Spleen (tissue), 11 donors: ENCODE measurements around the gene PPP2R5B. TPM values are rescaled to one million over a fixed set of nuclear protein-coding genes. Genes with fewer than 3 reads are reported as not detected.
"Not testable (repeated sequence)": the region's sequence is repeated elsewhere in the genome, so short reads cannot be mapped to it uniquely, and the experiment has no call there.

Experiments
- DNase-seq: peaks from one replicate; pipeline ENCODE4 v3.0.0-alpha.2; 2020
- H3K27ac ChIP-seq, 8 donors: fragments of 200-600 bp; sonication (generic) in 7 of 8; 1 replicate in 4 of 8; 2 replicates in 4 of 8; pipeline versions ENCODE4 v1.5.0 to v1.8.0; 2016 to 2021; ENCODE audit warnings: inconsistent platforms in 4 of 8, mild to moderate bottlenecking in 4 of 8, moderate library complexity in 1 of 8
- H3K27me3 ChIP-seq, 7 donors: fragments of 200-600 bp; sonication (generic) in 6 of 7; replicated peaks in 1 of 7; 1 replicate in 4 of 7; 2 replicates in 3 of 7; pipeline versions ENCODE4 v1.5.0 to v1.8.0; 2016 to 2021; ENCODE audit warnings: inconsistent platforms in 3 of 7, mild to moderate bottlenecking in 1 of 7
- H3K36me3 ChIP-seq, 6 donors: fragments of 200-600 bp; sonication (generic) in 5 of 6; 1 replicate in 4 of 6; 2 replicates in 2 of 6; pipeline versions ENCODE4 v1.5.0 to v1.8.0; 2016 to 2021; ENCODE audit warnings: inconsistent platforms in 2 of 6
- H3K4me1 ChIP-seq, 6 donors: fragments of 200-600 bp; sonication (generic) in 5 of 6; 1 replicate in 3 of 6; 2 replicates in 3 of 6; pipeline versions ENCODE4 v1.5.0 to v1.8.0; 2016 to 2021; ENCODE audit warnings: inconsistent platforms in 3 of 6
- H3K4me3 ChIP-seq, 8 donors: fragments of 200-600 bp; sonication (generic) in 7 of 8; 1 replicate in 4 of 8; 2 replicates in 4 of 8; pipeline versions ENCODE4 v1.5.0 to v1.8.0; 2016 to 2021; ENCODE audit warnings: inconsistent platforms in 4 of 8, mild to moderate bottlenecking in 4 of 8, moderate library complexity in 2 of 8
- H3K9me3 ChIP-seq, 8 donors: fragments of 200-600 bp; sonication (generic) in 7 of 8; 1 replicate in 4 of 8; 2 replicates in 4 of 8; pipeline versions ENCODE4 v1.5.0 to v1.8.0; 2016 to 2021; ENCODE audit warnings: inconsistent platforms in 4 of 8
- POLR2A ChIP-seq, 3 donors: fragments of 450-650 bp; IDR thresholded peaks; one replicate each; pipeline ENCODE4 v1.5.1; 2017; ENCODE audit warnings: antibody characterized with exemption in 3 of 3, mild to moderate bottlenecking in 1 of 3
- POLR2AphosphoS5 ChIP-seq, 3 donors: sonication (generic); formaldehyde crosslinking; IDR thresholded peaks; one replicate each; pipeline ENCODE4 v1.5.1; 2017; ENCODE audit warnings: antibody characterized with exemption in 3 of 3
- WGBS, 5 donors: extraction: QIAGEN DNeasy Blood & Tissue Kit in 3 of 5; methylation state at CpG; one replicate each; pipeline versions ENCODE4 v1.1.5 to v1.1.7; 2013 to 2018; 5-methylcytosine and 5-hydroxymethylcytosine counted together
- intact Hi-C: fragments of 100-400 bp; cut with DNase I; formaldehyde crosslinking; loops from one replicate; pipeline ENCODE4 v1.15.0; 2023; ENCODE audit warnings: low total_unique reads
- microRNA-seq, 3 donors: library from miRNA; unstranded; fragments of <30 nt; microRNA quantifications; one replicate each; pipeline versions ENCODE4 to v1.1.0, GENCODE V29; 2019 to 2020
- polyA plus RNA-seq, 3 donors: library from polyadenylated mRNA; stranded (reverse); fragments of 200-250 nt; gene quantifications; one replicate each; pipeline ENCODE4 v1.2.1, GENCODE V29; 2013
- small RNA-seq, 4 donors: library from RNA; depleted of rRNA; stranded (forward); fragments of <200 nt; gene quantifications; one replicate each; pipeline ENCODE3, GENCODE V24; 2016
- total RNA-seq, 7 donors: library from RNA; depleted of rRNA in 3 of 7; stranded (reverse); fragments of >200 nt in 3 of 7; fragmentation: NEBNext Ultra II Directional in 4 of 7; extraction: Animal tissue kit (Norgen Biotek cat#: 25700) in 4 of 7; gene quantifications; one replicate each; pipeline versions ENCODE4 v1.1.0 to v1.2.1, GENCODE V29; 2016 to 2021
- TF ChIP-seq, protein P1 (sequence below), 11 experiments: fragments of 200-600 bp in 7 of 11; fragments of 450-650 bp in 4 of 11; sonication (generic) in 4 of 11; IDR thresholded peaks in 8 of 11; conservative IDR thresholded peaks in 3 of 11; 1 replicate in 7 of 11; 2 replicates in 4 of 11; pipeline versions ENCODE4 v1.4.0 to v1.8.0; 2016 to 2021; ENCODE audit warnings: antibody characterized with exemption in 11 of 11, inconsistent platforms in 4 of 11, mild to moderate bottlenecking in 1 of 11
- donor health status: healthy with polysubstance abuse.
- donor health status: DM: no; HTN: no; CAD: no; lungs with moderate emphysema.
- donor health status: DM: no; HTN: no; CAD: no.
- donor health status: Bipolar disorder and iron deficiency.
- donor health status: healthy.
- donor health status: DM: no; HTN: no; CAD: no.
- donor health status: DM: yes; HTN: yes; CAD: no.

The PPP2R5B gene
- total and polyA plus RNA-seq, 10 donors: 10.8 to 45.1 (median 27.9) TPM

DNA sequence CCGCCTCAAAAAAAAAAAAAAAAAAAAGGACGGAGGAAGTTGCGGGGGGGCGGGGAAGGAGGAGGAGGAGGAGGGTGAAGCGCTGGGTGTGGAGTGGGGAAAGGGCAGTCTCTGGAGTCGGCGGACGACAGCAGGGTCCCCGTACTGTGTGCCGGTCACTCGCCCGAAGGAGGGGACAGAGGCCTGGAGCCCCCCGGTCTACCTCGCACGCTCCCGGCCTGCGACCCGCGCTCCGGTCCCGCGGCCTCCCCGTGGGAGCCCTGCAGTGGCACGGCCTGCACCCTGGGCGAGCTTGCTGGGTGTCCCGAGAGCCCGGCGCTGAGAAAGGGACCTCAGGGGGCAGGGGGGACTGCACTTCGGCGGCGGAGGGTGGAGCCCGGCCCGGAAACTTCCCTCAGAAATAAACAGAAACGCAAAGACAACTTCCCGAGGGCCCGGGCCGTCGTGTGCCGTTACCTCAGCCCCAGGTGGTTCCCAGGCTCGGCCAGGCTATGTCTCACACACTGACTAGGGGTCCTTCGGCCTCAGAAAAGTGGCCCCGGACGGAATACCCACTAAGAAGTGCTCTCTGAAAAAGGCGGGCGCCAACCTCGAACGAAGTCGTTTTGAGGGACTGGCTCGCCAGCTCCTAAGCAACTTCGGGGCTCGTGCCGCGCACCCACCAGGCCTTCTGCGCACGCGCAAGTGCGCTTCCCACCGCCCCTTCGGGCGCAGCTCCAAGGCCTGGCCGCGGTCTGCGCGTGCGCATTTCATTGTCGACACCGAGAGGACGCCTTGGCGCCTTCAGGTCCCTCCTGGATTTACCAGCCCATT lies 47.1 kb downstream of the PPP2R5B start, which contains the start of gene MAJIN:
Gene MAJIN (minus strand): TSS at position 688 of the 813 bp plus-strand sequence. CDS start 12,703 bp downstream, outside the sequence.
- 15 to 35% (median 19%) methylated on average over 47 to 69 of the region's 69 CpGs for WGBS, 5 donors
- H3K36me3 ChIP-seq: no peaks in the 10 kb centered on the region

DNA sequence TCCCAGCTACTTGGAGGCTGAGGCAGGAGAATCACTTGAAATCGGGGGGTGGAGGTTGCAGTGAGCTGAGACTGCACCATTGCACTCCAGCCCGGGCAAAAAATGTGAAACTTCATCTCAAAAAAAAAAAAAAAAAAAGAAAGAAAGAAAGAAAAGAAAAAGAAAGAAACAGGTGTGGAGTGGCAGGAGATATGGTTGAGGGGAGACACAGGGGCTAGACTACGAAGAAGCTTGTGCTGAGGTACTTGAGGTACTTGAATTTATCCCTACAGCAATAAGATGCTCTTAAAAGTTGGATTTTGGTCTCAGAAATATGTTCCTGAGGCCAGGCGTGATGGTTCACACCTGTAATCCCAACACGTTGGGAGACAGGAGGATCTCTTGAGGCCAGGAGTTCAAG lies 49.6 kb downstream of the PPP2R5B start:
- peaks cover 4 to 37% (median 17%) of the 10 kb centered on the region in 6 donors for H3K4me1 ChIP-seq
- H3K27ac ChIP-seq: peak overlapping the region in 5 of 8 donors; percentile 2 to 72 (median 60)
- DNase-seq: no peak
- WGBS, 5 donors: 64 to 78% (median 73%) methylated on average over 5 of the region's 5 CpGs
- H3K27me3 ChIP-seq: peaks cover 0 to 20% (median 0%) of the 10 kb centered on the region in 7 donors
- no peak overlapping the region for H3K4me3 ChIP-seq
- no peak for TF ChIP-seq POLR2A (IDR thresholded peaks at IDR 0.05)
- no peak for TF ChIP-seq POLR2AphosphoS5 (IDR thresholded peaks at IDR 0.05)
- TF ChIP-seq, protein P1, sequence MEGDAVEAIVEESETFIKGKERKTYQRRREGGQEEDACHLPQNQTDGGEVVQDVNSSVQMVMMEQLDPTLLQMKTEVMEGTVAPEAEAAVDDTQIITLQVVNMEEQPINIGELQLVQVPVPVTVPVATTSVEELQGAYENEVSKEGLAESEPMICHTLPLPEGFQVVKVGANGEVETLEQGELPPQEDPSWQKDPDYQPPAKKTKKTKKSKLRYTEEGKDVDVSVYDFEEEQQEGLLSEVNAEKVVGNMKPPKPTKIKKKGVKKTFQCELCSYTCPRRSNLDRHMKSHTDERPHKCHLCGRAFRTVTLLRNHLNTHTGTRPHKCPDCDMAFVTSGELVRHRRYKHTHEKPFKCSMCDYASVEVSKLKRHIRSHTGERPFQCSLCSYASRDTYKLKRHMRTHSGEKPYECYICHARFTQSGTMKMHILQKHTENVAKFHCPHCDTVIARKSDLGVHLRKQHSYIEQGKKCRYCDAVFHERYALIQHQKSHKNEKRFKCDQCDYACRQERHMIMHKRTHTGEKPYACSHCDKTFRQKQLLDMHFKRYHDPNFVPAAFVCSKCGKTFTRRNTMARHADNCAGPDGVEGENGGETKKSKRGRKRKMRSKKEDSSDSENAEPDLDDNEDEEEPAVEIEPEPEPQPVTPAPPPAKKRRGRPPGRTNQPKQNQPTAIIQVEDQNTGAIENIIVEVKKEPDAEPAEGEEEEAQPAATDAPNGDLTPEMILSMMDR (IDR thresholded peaks at IDR 0.05 in 8 of 11, conservative IDR thresholded peaks at IDR 0.05 in 3 of 11): no peak
- no peaks in the 10 kb centered on the region for H3K36me3 ChIP-seq
- H3K9me3 ChIP-seq: no peaks in the 10 kb centered on the region
- intact Hi-C loops: no loop called here

More for the DNA sequence above, 47.1 kb downstream of the PPP2R5B start, which contains the start of gene MAJIN:
- intact Hi-C loops: no loop called here
- peak within 1 kb of the TSS in 7 of 8 donors; percentile 49 to 82 (median 58) for H3K27ac ChIP-seq
- DNase-seq: peak; percentile 94
- TF ChIP-seq POLR2AphosphoS5 (IDR thresholded peaks at IDR 0.05) (peak; percentile 88 to 90 (median 89)), POLR2A (IDR thresholded peaks at IDR 0.05) (no peak)
- no peaks in the 10 kb centered on the region for H3K9me3 ChIP-seq
- peaks cover 4 to 37% (median 17%) of the 10 kb centered on the region in 6 donors for H3K4me1 ChIP-seq
- H3K4me3 ChIP-seq: peak within 1 kb of the TSS in 7 of 8 donors; percentile 20 to 68 (median 32)
- H3K27me3 ChIP-seq: peaks cover 0 to 20% (median 0%) of the 10 kb centered on the region in 7 donors

DNA sequence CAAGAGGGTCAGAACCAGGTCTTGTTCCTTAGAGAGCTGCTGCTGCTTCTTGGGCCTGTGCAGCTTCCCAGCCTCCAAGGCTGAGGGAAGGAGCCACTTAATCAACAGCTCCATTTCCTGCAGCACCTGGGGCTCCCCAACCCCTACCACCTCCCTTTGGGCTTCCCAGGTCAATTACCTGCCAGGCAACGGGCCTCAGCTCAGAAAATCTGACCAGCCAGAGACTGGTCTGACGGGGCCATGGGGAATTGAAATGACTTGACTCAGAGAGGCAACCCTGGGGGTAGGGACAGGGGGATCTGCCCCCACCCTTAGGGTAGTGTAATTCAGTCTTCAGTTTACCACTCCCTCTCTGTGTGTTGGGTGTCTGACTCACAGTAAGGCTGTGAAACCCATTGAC lies 52.2 kb downstream of the PPP2R5B start:
- Histone ChIP-seq H3K27me3 (peaks cover 0 to 11% (median 0%) of the 10 kb centered on the region in 7 donors), H3K36me3 (no peaks in the 10 kb centered on the region), H3K4me1 (peaks cover 4 to 32% (median 13%) of the 10 kb centered on the region in 6 donors), H3K9me3 (no peaks in the 10 kb centered on the region), H3K27ac (no peak overlapping the region), H3K4me3 (no peak overlapping the region)
- DNase-seq: no peak
- TF ChIP-seq POLR2AphosphoS5 (IDR thresholded peaks at IDR 0.05) (no peak), POLR2A (IDR thresholded peaks at IDR 0.05) (no peak)
- TF ChIP-seq, protein P1 (IDR thresholded peaks at IDR 0.05 in 8 of 11, conservative IDR thresholded peaks at IDR 0.05 in 3 of 11): no peak
- intact Hi-C loops: no loop called here
- 65 to 86% (median 77%) methylated on average over 2 of the region's 2 CpGs for WGBS, 5 donors

- WGBS, 5 donors: 79 to 95% (median 89%) methylated on average over 5 of the region's 5 CpGs
- H3K9me3 ChIP-seq, H3K36me3 ChIP-seq, H3K4me3 ChIP-seq, DNase-seq, H3K27ac ChIP-seq, H3K27me3 ChIP-seq, intact Hi-C loops: not testable (repeated sequence)
- H3K4me1 ChIP-seq: peaks cover 3 to 26% (median 13%) of the 10 kb centered on the region in 6 donors
Measured at GRCh38 chr11:64983339-64983738, 58.9 kb downstream of the PPP2R5B start.

Small RNA genes within 50 kb of the gene (microRNA-seq; reads per million reads assigned to microRNA genes)
- gene MIR6749: 0 to 0.35 (median 0) reads per million in 3 donors
- 0 to 1.1 (median 0.57) reads per million in 3 donors for gene MIR6750

Small RNA genes within 50 kb of the gene (small RNA-seq; reads per million reads assigned to genes)
- gene MIR6749 (0 to 0.08 (median 0.03) reads per million in 4 donors), gene MIR6750 (0 to 0.17 (median 0.08) reads per million in 4 donors)

Other genes starting within 250 kb of the PPP2R5B start
- 10 to 100 TPM in 1 of 7 donors, 1 to 10 TPM in 6; 2.2 to 12.9 (median 3.3) TPM for gene NRXN2, start 201.5 kb upstream of the PPP2R5B start, total RNA-seq
- gene NRXN2, start 201.5 kb upstream of the PPP2R5B start, polyA plus RNA-seq: 1 to 10 TPM in 1 of 3 donors, under 1 TPM in 2; 0.59 to 1.4 (median 0.61) TPM
- gene RASGRP2, start 180.5 kb upstream of the PPP2R5B start, total RNA-seq: 100 to 1,000 TPM; 148 to 242 (median 206) TPM
- 100 to 1,000 TPM; 216 to 283 (median 252) TPM for gene RASGRP2, start 180.5 kb upstream of the PPP2R5B start, polyA plus RNA-seq
- 1 to 10 TPM; 2.7 to 7.2 (median 5.1) TPM for gene PYGM, start 164.7 kb upstream of the PPP2R5B start, total RNA-seq
- gene PYGM, start 164.7 kb upstream of the PPP2R5B start, polyA plus RNA-seq: 1 to 10 TPM; 1.7 to 2.4 (median 2.1) TPM
- gene SF1, start 146.1 kb upstream of the PPP2R5B start, total RNA-seq: 100 to 1,000 TPM; 359 to 585 (median 458) TPM
- 100 to 1,000 TPM in 2 of 3 donors, 10 to 100 TPM in 1; 54.2 to 140 (median 121) TPM for gene SF1, start 146.1 kb upstream of the PPP2R5B start, polyA plus RNA-seq
- 100 to 1,000 TPM in 1 of 7 donors, 10 to 100 TPM in 6; 41.5 to 106 (median 57.4) TPM for gene MAP4K2, start 121.5 kb upstream of the PPP2R5B start, total RNA-seq
- gene MAP4K2, start 121.5 kb upstream of the PPP2R5B start, polyA plus RNA-seq: 10 to 100 TPM; 40.8 to 70.8 (median 63.8) TPM
- 10 to 100 TPM; 20.1 to 33.6 (median 28.2) TPM for gene MEN1, start 114.1 kb upstream of the PPP2R5B start, total RNA-seq
- 10 to 100 TPM; 17.8 to 27.6 (median 20.5) TPM for gene MEN1, start 114.1 kb upstream of the PPP2R5B start, polyA plus RNA-seq
- 1 to 10 TPM; 1.9 to 4.6 (median 2.6) TPM for gene CDC42BPG, start 80.0 kb upstream of the PPP2R5B start, total RNA-seq
- gene CDC42BPG, start 80.0 kb upstream of the PPP2R5B start, polyA plus RNA-seq: 1 to 10 TPM in 2 of 3 donors, under 1 TPM in 1; 0.74 to 2.0 (median 1.0) TPM
- 100 to 1,000 TPM; 117 to 337 (median 201) TPM for gene EHD1, start 46.1 kb upstream of the PPP2R5B start, total RNA-seq
- gene EHD1, start 46.1 kb upstream of the PPP2R5B start, polyA plus RNA-seq: 10 to 100 TPM; 51.9 to 93.9 (median 53.7) TPM
- 10 to 100 TPM; 32.7 to 57.3 (median 40.3) TPM for gene ATG2A, start 7.5 kb upstream of the PPP2R5B start, total RNA-seq
- gene ATG2A, start 7.5 kb upstream of the PPP2R5B start, polyA plus RNA-seq: 10 to 100 TPM; 14.3 to 30.3 (median 28.8) TPM
- not detected for gene GPHA2, start 11.2 kb downstream of the PPP2R5B start, total RNA-seq
- 1 to 10 TPM in 2 of 3 donors, under 1 TPM in 1; 0.89 to 4.4 (median 1.2) TPM for gene GPHA2, start 11.2 kb downstream of the PPP2R5B start, polyA plus RNA-seq
- under 1 TPM in 4 of 7 donors, not detected in 3; 0.40 to 0.98 (median 0.86) TPM for gene MAJIN, start 47.4 kb downstream of the PPP2R5B start, total RNA-seq
- 1 to 10 TPM in 2 of 3 donors, under 1 TPM in 1; 0.59 to 2.6 (median 1.5) TPM for gene MAJIN, start 47.4 kb downstream of the PPP2R5B start, polyA plus RNA-seq
- 10 to 100 TPM in 6 of 7 donors, 1 to 10 TPM in 1; 8.5 to 23.1 (median 18.6) TPM for gene BATF2, start 72.3 kb downstream of the PPP2R5B start, total RNA-seq
- 10 to 100 TPM in 1 of 3 donors, 1 to 10 TPM in 2; 4.3 to 17.1 (median 5.2) TPM for gene BATF2, start 72.3 kb downstream of the PPP2R5B start, polyA plus RNA-seq
- 10 to 100 TPM; 44.5 to 76.5 (median 54.8) TPM for gene ARL2, start 89.5 kb downstream of the PPP2R5B start, total RNA-seq
- 100 to 1,000 TPM in 1 of 3 donors, 10 to 100 TPM in 2; 53.0 to 110 (median 69.9) TPM for gene ARL2, start 89.5 kb downstream of the PPP2R5B start, polyA plus RNA-seq
- gene SNX15, start 102.8 kb downstream of the PPP2R5B start, total RNA-seq: 10 to 100 TPM; 14.6 to 21.6 (median 17.3) TPM
- 10 to 100 TPM; 10.8 to 17.1 (median 11.6) TPM for gene SNX15, start 102.8 kb downstream of the PPP2R5B start, polyA plus RNA-seq
- gene SAC3D1, start 116.5 kb downstream of the PPP2R5B start, total RNA-seq: 1 to 10 TPM; 5.7 to 9.9 (median 6.6) TPM
- 10 to 100 TPM in 1 of 3 donors, 1 to 10 TPM in 2; 5.2 to 11.9 (median 8.9) TPM for gene SAC3D1, start 116.5 kb downstream of the PPP2R5B start, polyA plus RNA-seq
- 10 to 100 TPM; 13.0 to 45.2 (median 23.3) TPM for gene NAALADL1, start 133.9 kb downstream of the PPP2R5B start, total RNA-seq
- 10 to 100 TPM; 19.2 to 19.5 (median 19.2) TPM for gene NAALADL1, start 133.9 kb downstream of the PPP2R5B start, polyA plus RNA-seq
- gene CDCA5, start 159.4 kb downstream of the PPP2R5B start, total RNA-seq: 10 to 100 TPM in 1 of 7 donors, 1 to 10 TPM in 6; 2.4 to 11.1 (median 7.0) TPM
- 1 to 10 TPM; 1.5 to 5.9 (median 4.6) TPM for gene CDCA5, start 159.4 kb downstream of the PPP2R5B start, polyA plus RNA-seq
- gene ZFPL1, start 159.5 kb downstream of the PPP2R5B start, total RNA-seq: 10 to 100 TPM; 23.5 to 43.7 (median 29.1) TPM
- 10 to 100 TPM; 25.8 to 52.0 (median 40.0) TPM for gene ZFPL1, start 159.5 kb downstream of the PPP2R5B start, polyA plus RNA-seq
- gene VPS51, start 171.5 kb downstream of the PPP2R5B start, total RNA-seq: 100 to 1,000 TPM; 103 to 570 (median 146) TPM
- gene VPS51, start 171.5 kb downstream of the PPP2R5B start, polyA plus RNA-seq: 100 to 1,000 TPM; 118 to 157 (median 152) TPM
- gene TM7SF2, start 187.2 kb downstream of the PPP2R5B start, total RNA-seq: 10 to 100 TPM in 6 of 7 donors, 1 to 10 TPM in 1; 8.9 to 29.7 (median 13.9) TPM
- gene TM7SF2, start 187.2 kb downstream of the PPP2R5B start, polyA plus RNA-seq: 10 to 100 TPM; 14.1 to 16.9 (median 14.5) TPM
- gene ZNHIT2, start 193.0 kb downstream of the PPP2R5B start, total RNA-seq: 10 to 100 TPM in 4 of 7 donors, 1 to 10 TPM in 3; 7.9 to 16.4 (median 10.2) TPM
- 10 to 100 TPM; 19.1 to 21.1 (median 19.2) TPM for gene ZNHIT2, start 193.0 kb downstream of the PPP2R5B start, polyA plus RNA-seq
- gene FAU, start 197.4 kb downstream of the PPP2R5B start, total RNA-seq: 1,000 to 10,000 TPM in 1 of 7 donors, 100 to 1,000 TPM in 6; 528 to 1,008 (median 809) TPM
- gene FAU, start 197.4 kb downstream of the PPP2R5B start, polyA plus RNA-seq: 1,000 to 10,000 TPM; 1,501 to 2,170 (median 2,090) TPM
- 10 to 100 TPM; 31.9 to 51.2 (median 40.8) TPM for gene MRPL49, start 197.6 kb downstream of the PPP2R5B start, total RNA-seq
- gene MRPL49, start 197.6 kb downstream of the PPP2R5B start, polyA plus RNA-seq: 10 to 100 TPM; 20.0 to 42.4 (median 30.8) TPM
- 100 to 1,000 TPM in 5 of 7 donors, 10 to 100 TPM in 2; 90.9 to 152 (median 110) TPM for gene SYVN1, start 209.8 kb downstream of the PPP2R5B start, total RNA-seq
- gene SYVN1, start 209.8 kb downstream of the PPP2R5B start, polyA plus RNA-seq: 10 to 100 TPM; 35.1 to 62.8 (median 53.6) TPM
- gene SPDYC, start 245.5 kb downstream of the PPP2R5B start, total RNA-seq: not detected
- under 1 TPM in 1 of 3 donors, not detected in 2; 0.11 TPM for gene SPDYC, start 245.5 kb downstream of the PPP2R5B start, polyA plus RNA-seq